Measurements from ENCODE around the gene POLD3. TPM values are rescaled to one million over a fixed set of nuclear protein-coding genes. Genes with fewer than 3 reads are reported as not detected.

Gene POLD3
- total and polyA plus RNA-seq, 11 donors: 2.8 to 14.7 (median 6.5) TPM

DNA sequence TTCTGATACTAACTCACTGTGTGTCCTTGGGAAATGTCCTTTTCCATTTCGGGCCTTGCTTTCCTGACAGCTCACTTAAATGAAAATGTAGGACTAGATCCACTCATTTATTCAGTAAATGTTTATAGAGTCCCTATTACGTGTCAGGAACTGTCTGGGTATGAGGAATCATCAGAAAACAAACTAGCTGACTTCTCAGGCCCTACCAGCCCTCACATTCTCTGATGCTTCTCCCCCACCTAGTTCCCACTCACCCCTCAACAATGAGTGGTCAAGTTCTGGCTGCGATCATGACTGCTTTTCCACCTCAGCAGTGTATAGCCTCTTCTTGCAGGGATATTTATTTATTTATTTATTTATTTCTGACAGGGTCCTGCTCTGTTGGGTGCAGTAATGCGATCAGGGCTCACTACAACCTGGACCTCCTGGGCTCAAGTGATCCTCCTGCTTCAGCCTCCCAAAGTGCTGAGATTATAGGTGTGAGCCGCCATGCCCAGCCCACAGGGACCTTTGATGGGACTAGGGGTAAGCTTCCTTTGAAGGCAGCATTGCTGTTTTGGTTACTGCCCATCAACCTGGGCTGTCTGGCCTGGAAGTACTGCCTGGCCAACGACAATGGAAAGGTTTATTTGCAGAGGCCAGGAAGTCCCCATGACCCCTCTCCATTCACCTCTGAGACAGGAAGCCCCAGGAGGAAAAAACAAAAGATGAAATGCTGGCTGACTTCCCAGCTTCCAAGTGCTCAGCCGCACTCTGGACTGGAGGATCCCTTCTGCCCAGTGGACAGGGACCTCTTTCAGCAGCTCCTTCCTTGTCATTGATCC lies 33.1 kb upstream of the POLD3 start:
- H3K4me3 ChIP-seq: no peak overlapping the region
- H3K9me3 ChIP-seq: peaks cover 0 to 13% (median 0%) of the 10 kb centered on the region in 12 donors
- no peaks in the 10 kb centered on the region for H3K27me3 ChIP-seq
- ATAC-seq (peak in 3 of 4 donors; percentile 46 to 88 (median 53)), DNase-seq (peak in 2 of 5 donors; percentile 25 to 45)
- WGBS, 4 donors: 68 to 78% (median 69%) methylated on average over 7 of the region's 7 CpGs
- intact Hi-C loops (cut with DNase I): no loop called here
- peaks cover 0 to 12% (median 0%) of the 10 kb centered on the region in 12 donors for H3K4me1 ChIP-seq
- peak overlapping the region in 4 of 12 donors; percentile 11 to 69 (median 48) for H3K27ac ChIP-seq
- no peak for TF ChIP-seq POLR2A (IDR thresholded peaks at IDR 0.05)
- no peaks in the 10 kb centered on the region for H3K36me3 ChIP-seq

DNA sequence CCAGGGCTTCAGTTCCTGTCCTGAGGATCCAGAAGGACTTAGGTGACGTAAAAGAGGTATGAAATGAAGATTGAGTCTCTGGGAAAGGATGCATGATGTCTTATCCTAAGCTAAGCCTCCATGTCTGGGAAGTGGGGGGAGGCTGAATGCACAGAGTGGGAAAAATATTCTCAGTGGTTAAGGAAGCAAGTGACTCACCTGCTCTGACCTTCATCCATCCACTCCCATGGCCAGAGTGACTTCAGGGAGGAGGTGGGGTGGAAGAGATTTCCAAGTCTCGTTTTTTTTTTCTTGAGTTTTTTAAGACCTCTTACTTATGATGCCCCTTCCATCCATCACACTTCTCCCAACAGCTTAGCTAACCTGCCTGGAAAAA lies 32.5 kb upstream of the POLD3 start:
- ATAC-seq: peak in 1 of 4 donors; percentile 54
- Histone ChIP-seq H3K27me3 (no peaks in the 10 kb centered on the region), H3K36me3 (no peaks in the 10 kb centered on the region), H3K4me3 (no peak overlapping the region), H3K27ac (peak overlapping the region in 3 of 12 donors; percentile 46 to 69 (median 50)), H3K4me1 (peaks cover 0 to 12% (median 0%) of the 10 kb centered on the region in 12 donors), H3K9me3 (peaks cover 0 to 13% (median 0%) of the 10 kb centered on the region in 12 donors)
- 48 to 66% (median 57%) methylated on average over 2 of the region's 2 CpGs for WGBS, 4 donors
- intact Hi-C loops (cut with DNase I): loop anchor here in 2 of 10 donors (10.0 kb wide), 2 partner anchors 175 to 305 kb away; no protein-coding TSS in a partner anchor
- TF ChIP-seq, protein P1, sequence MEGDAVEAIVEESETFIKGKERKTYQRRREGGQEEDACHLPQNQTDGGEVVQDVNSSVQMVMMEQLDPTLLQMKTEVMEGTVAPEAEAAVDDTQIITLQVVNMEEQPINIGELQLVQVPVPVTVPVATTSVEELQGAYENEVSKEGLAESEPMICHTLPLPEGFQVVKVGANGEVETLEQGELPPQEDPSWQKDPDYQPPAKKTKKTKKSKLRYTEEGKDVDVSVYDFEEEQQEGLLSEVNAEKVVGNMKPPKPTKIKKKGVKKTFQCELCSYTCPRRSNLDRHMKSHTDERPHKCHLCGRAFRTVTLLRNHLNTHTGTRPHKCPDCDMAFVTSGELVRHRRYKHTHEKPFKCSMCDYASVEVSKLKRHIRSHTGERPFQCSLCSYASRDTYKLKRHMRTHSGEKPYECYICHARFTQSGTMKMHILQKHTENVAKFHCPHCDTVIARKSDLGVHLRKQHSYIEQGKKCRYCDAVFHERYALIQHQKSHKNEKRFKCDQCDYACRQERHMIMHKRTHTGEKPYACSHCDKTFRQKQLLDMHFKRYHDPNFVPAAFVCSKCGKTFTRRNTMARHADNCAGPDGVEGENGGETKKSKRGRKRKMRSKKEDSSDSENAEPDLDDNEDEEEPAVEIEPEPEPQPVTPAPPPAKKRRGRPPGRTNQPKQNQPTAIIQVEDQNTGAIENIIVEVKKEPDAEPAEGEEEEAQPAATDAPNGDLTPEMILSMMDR (IDR thresholded peaks at IDR 0.05): no peak
- no peak for TF ChIP-seq POLR2A (IDR thresholded peaks at IDR 0.05)
- no peak for DNase-seq

DNA sequence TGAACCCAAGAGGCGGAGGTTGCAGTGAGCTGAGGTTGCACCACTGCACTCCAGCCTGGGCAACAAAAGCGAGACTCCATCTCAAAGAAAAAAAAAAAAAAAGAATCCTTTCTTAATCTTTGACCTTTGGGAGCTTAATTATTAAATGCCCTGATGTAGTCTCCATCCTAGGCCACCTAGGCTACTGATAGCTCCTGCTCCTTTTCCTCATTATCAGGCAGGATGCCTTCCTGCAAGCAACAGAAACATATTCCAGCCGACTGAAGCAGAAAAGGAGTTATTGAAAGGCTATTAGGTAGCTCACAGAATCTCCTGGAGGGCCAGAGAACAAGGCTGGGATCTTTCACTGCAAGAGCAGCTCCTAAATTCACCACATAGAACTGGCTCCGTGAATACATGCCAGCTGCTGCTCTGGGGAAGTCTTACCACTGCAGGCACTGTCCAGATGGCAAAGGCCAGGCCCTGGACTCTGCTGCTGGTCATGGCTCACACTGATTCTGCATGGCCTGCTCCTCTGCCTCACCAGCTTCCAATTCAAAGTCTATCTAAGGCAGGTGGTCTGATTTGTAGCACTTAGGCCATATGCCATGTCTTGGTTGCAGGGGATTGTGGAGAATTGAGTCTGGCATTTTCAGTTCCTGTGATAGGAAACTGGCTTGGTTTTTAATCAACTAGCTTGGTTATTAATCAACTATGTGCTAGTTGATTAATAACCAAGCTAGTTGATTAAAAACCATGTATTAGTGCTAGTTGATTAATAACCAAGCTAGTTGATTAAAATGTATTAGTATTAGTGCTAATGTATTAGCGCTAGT lies 26.0 kb upstream of the POLD3 start:
- TF ChIP-seq, protein P1 (IDR thresholded peaks at IDR 0.05): no peak
- no peak for TF ChIP-seq POLR2A (IDR thresholded peaks at IDR 0.05)
- H3K9me3 ChIP-seq: peaks cover 0 to 7% (median 0%) of the 10 kb centered on the region in 12 donors
- H3K36me3 ChIP-seq: no peaks in the 10 kb centered on the region
- ATAC-seq (no peak), DNase-seq (no peak)
- H3K4me3 ChIP-seq: no peak overlapping the region
- 88 to 92% (median 90%) methylated on average over 5 of the region's 5 CpGs for WGBS, 4 donors
- H3K27ac ChIP-seq: no peak overlapping the region
- intact Hi-C loops (cut with DNase I): loop anchor here in 4 of 10 donors (5.0 to 10.0 kb wide), 4 partner anchors 114 to 314 kb away; no protein-coding TSS in a partner anchor
- no peaks in the 10 kb centered on the region for H3K4me1 ChIP-seq
- H3K27me3 ChIP-seq: no peaks in the 10 kb centered on the region

DNA sequence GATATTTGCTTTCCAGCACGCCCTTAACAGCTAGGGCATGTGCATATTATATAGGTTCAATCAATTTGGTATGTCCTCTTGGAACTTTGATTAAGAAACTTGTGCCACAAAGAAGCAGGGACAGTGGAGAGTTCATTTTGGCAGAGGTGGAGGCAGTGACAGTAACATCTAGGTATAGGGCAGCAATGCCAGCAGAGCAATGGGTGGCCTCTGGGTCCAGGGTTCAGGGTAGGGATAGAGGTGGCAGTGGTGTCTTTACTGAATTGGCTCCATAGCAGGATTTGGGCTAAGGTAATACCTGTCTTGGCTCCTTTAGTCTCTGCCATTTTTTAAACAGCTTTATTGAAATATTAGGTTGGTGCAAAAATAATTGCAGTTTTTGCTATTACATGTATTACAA lies 24.4 kb upstream of the POLD3 start:
- WGBS, 4 donors: 91 to 96% (median 92%) methylated on average over 1 of the region's 1 CpG
- Histone ChIP-seq H3K4me3 (no peak overlapping the region), H3K9me3 (no peaks in the 10 kb centered on the region), H3K27ac (no peak overlapping the region), H3K4me1 (no peaks in the 10 kb centered on the region), H3K27me3 (no peaks in the 10 kb centered on the region), H3K36me3 (no peaks in the 10 kb centered on the region)
- no peak for DNase-seq
- ATAC-seq: no peak
- no peak for TF ChIP-seq POLR2A (IDR thresholded peaks at IDR 0.05)
- TF ChIP-seq, protein P1 (IDR thresholded peaks at IDR 0.05): no peak
- intact Hi-C loops (cut with DNase I): loop anchor here in 5 of 10 donors (2.0 to 10.0 kb wide), 5 partner anchors 115 to 316 kb away; no protein-coding TSS in a partner anchor

Measured in heart left ventricle (tissue), 16 donors.